GM12865 (cell line): ENCODE results near the gene FRMD4A.

Experiments used
- DNase-seq: peaks from one replicate; pipeline ENCODE4 v3.0.0; 2010; ENCODE audit warnings: low read depth
- H3K4me3 ChIP-seq: 2 replicates; pipeline ENCODE4 v1.5.1; 2011; ENCODE audit warnings: mild to moderate bottlenecking, low read depth, low read length, control low read depth
- CTCF ChIP-seq: IDR thresholded peaks from 2 replicates; pipeline ENCODE4 v1.5.1; 2011; ENCODE audit warnings: low read length, control low read depth, low read depth, inconsistent platforms; ENCODE audit not compliant: insufficient read depth; ENCODE audit errors: missing control alignments

The FRMD4A gene

GRCh38 chr10:14299556-14299955 is 31.2 kb downstream of the FRMD4A start:
- no peak overlapping the region for H3K4me3 ChIP-seq
- TF ChIP-seq CTCF, result no peak
- DNase-seq, result no peak

- H3K4me3 ChIP-seq, result no peak overlapping the region
- no peak for DNase-seq
- no peak for TF ChIP-seq CTCF
Measured at GRCh38 chr10:14296065-14296709, 34.5 kb downstream of the FRMD4A start.

- DNase-seq, result no peak
- TF ChIP-seq CTCF, result no peak
- H3K4me3 ChIP-seq, result no peak overlapping the region
Measured at GRCh38 chr10:14294347-14295059, 36.2 kb downstream of the FRMD4A start.

- TF ChIP-seq CTCF, result no peak
- DNase-seq, result no peak
- no peak overlapping the region for H3K4me3 ChIP-seq
Measured at GRCh38 chr10:14293526-14293925, 37.2 kb downstream of the FRMD4A start.

- H3K4me3 ChIP-seq, result no peak overlapping the region
- DNase-seq, result no peak
- TF ChIP-seq CTCF, result no peak
Measured at GRCh38 chr10:14291296-14291695, 39.4 kb downstream of the FRMD4A start.

GRCh38 chr10:14285941-14286560 is 44.7 kb downstream of the FRMD4A start:
- H3K4me3 ChIP-seq, result no peak overlapping the region
- TF ChIP-seq CTCF, result no peak
- no peak for DNase-seq

- TF ChIP-seq CTCF, result no peak
- DNase-seq, result no peak
- H3K4me3 ChIP-seq, result no peak overlapping the region
Measured at GRCh38 chr10:14282276-14282675, 48.4 kb downstream of the FRMD4A start.
